AML-193 (cell line): ENCODE measurements around the gene TTLL8.

ENCODE experiments used
- DNase-seq, 2 experiments: peaks; one replicate each; lab custom pipeline; 2025; lab: John Stamatoyannopoulos, UW

TTLL8 gene

GRCh38 chr22:50040717-50041116 is 17.4 kb downstream of the TTLL8 start:
- no peak for DNase-seq

DNA sequence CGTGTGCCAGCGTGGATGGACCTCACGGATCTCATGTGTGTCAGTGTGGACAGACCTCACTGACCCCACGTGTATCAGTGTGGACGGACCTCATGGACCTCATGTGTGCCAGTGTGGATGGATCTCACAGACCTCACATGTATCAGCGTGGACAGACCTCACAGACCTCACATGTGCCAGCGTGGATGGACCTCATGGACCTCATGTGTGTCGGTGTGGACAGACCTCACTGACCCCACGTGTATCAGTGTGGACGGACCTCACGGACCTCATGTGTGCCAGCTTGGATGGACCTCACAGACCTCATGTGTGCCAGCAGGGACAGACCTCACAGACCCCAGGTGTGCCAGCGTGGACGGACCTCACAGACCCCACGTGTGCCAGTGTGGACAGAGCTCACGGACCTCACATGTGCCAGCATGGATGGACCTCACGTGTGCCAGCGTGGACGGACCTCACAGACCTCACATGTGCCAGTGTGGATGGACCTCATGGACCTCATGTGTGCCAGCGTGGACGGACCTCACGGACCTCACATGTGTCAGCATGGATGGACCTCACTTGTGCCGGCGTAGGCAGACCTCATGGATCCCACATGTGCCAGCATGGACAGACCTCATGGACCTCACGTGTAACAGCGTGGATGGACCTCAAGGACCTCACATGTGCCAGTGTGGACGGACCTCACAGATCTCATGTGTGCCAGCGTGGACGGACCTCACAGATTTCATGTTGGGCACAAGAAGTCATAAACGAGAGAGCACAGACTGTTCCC is 18.2 kb downstream of the TTLL8 start:
- DNase-seq: no peak

- no peak for DNase-seq
These were observed 21.9 kb downstream of the TTLL8 start for GRCh38 chr22:50035976-50036724.

- DNase-seq: no peak
These were observed 22.8 kb downstream of the TTLL8 start for GRCh38 chr22:50035131-50035881.

DNA sequence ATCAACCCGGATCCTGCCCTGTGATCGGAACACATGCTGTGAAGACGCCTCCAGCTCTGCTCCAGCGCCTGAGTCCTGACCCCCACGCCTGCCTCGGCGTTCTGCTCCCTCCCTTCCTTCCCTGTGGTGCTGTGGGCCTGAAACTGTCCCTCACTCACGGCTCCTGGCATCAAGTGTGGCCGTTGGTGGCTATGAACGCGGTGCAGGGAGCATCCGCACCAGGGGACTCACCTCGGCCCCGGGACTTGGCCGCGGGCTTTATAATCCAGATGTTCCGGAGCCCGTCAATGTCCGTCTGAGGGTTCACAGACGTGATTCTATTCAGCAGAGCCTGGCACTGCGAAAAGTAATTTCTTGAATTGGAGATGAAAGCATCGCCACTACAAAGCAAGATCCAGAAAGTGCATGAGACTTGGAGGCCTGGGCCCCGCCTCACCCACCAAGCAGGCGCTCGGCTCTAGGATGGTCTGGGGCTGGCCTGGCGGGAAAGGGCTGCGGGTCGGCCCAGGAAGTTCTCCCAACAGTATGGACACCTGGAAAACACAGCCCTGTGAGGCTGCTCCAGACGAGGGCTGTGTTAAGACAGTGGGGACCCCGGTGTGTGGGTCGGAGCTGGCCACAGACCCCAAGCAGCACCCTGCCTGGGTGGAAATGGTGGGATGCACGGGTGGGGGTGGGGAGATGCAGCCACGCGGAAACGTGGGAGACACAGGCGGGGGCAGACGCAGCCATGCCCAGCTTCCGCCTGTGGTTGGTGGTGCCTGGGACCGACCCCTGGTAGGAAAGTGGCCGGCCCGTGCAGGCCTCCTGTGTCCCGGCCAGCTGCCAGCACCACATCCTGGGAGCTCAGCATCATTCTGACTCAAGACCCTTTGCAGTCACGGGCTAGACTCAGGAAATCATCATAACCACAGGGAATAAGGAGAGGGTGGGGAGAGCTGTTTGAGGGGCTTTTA is 23.7 kb downstream of the TTLL8 start:
- no peak for DNase-seq

DNA sequence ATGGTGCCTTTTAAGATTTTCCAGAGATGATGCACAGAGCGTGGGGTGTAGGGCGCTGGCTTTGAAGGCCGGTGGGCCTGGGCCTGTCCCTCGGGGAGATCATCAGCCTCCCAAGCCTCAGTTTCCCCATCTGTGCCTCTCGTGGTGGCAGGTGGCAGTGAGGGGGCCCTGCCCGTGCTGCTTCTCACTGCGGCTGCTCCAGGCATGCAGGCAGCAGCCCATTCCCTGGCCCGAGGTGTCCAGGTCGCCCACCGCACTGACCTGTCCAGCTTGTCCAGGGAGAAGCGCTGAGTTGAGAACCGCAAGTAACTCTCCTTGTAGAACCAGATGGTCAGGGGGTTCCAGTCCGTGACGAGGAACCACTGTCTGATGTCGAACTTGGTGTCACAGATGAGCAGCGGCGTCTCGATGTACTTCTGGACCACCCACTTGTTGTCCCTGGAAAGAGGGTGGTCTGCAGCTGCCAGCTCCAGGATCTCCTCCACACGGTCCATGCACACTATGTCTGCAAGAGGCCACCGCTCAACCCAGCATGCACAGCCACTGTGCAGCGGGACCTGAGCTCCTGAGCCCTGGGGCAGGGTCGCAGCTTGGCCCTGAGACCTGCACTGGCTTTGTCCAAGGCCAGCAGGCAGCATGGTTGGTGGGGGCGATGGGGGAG is 25.0 kb downstream of the TTLL8 start:
- DNase-seq: no peak

GRCh38 chr22:50032109-50032871 is 25.8 kb downstream of the TTLL8 start:
- no peak for DNase-seq

DNA sequence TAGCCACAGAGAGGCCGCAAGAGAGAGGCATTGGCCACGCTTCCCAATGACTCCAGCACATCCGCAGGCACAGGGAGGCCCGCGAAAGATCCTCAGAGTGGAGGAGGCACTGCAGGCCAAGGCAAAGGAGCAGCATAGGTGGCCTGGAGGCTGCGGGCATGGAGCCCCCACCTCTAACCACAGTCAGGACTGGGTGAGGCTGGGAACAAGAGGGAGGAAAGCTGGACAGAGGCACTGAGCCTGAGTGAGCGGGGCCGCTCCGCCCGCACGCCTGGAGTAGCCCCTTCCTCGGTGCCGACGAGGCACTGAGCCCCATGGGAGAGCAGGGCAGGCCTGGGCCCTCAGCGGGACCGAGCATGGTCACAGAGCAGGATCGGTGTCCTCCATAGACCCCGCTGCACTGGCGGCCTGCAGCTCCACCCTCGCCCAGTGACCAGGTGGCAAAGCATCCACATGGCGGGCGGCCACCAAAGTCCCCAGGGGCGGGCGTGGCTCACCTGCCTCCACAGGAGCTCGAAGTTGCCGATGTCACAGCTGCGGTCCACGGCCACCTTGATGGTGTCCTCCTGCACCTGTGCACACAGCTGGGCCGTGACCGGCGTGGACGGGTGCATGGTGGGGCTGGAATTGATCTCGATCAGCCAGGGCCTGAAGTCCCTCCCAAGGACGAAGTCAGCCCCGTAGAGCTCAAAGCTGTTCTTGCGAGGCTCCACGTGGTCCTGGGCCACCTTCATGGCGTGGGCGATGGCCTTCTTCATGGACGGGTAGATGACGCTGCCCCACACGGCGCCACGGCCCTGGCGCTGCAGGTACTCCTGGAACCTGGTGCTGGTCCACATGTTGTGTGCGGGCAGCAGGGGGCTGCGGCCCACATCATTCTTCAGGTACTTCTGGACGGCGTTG is 26.7 kb downstream of the TTLL8 start:
- no peak for DNase-seq

DNA sequence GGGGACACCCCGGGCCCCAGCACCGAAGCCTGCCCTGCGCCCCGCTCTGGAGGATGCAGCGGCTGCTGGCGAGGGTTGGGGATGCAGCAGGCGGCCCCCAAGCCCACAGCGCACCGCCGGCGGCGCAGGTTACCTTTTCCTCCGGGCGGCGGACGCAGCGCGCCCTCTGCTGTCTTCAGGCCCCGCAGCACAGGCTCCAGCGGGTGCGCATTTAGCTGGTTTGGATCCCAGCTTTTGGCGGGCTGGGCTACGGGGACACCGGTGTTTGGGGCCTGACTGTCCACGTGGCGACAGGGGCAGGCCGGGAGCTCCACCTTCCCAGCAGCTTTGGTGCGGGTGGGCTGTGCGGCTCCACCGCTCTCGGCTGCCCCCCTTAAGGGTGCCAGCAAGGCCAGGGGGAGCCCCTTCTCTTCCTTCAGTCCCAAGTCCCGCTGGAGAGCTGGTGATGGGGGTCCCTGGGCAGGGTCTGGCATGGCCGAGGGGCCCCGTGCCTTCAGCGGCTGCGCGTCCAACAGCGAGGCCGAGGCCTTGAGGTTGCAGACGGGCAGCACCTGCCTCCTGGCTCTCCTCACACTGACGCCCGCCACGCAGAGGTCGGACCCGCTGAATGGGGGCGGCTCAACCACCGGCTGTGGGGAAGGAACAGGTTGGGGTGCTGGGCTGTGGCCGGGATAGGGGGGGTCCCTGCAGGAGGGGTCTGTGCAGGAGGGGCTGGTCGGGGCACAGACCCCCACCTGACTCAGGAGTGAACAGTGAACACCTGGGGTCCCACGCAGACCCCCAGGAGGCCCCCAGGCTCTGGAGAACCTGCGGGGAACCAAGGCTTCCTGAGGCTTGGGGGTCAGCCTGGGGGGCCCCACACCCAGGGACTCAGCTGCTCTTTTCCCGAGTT is 27.6 kb downstream of the TTLL8 start:
- peak; percentile 65 to 70 for DNase-seq

GRCh38 chr22:50027639-50028537 is 30.2 kb downstream of the TTLL8 start:
- no peak for DNase-seq

- no peak for DNase-seq
These were observed 32.1 kb downstream of the TTLL8 start for GRCh38 chr22:50025993-50026392.

GRCh38 chr22:50022171-50022819 is 35.8 kb downstream of the TTLL8 start:
- no peak for DNase-seq

DNA sequence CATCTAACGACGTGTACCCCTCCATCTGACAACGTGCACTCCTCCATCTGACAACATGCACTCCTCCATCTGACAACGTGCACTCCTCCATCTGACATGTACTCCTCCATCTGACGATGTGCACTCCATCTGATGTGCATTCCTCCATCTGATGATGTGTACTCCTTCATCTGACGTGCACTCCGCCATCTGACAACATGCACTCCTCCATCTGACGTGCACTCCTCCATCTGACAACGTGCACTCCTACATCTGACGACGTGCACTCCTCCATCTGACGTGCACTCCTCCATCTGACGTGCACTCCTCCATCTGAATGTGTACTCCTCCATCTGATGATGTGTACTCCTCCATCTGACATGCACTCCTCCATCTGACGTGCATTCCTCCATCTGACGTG is 37.5 kb downstream of the TTLL8 start:
- no peak for DNase-seq

- no peak for DNase-seq
These were observed 38.8 kb downstream of the TTLL8 start for GRCh38 chr22:50019316-50019715.

GRCh38 chr22:50018608-50019285 is 39.4 kb downstream of the TTLL8 start:
- no peak for DNase-seq

GRCh38 chr22:50017701-50018224 is 40.3 kb downstream of the TTLL8 start:
- no peak for DNase-seq
